Neural cell (in vitro differentiated cells): ENCODE results near the gene NDE1. TPM values are rescaled to one million over a fixed set of nuclear protein-coding genes. Genes with fewer than 3 reads are reported as not detected.

Experiments used
- H2AFZ ChIP-seq: fragments of 200-600, 300-800 bp; sonication (generic), shearing (Covaris generic); 2 replicates; pipeline ENCODE4 v1.6.0; 2014; ENCODE audit warnings: low read depth, mild to moderate bottlenecking, antibody characterized with exemption, low read length, moderate library complexity
- H3F3A ChIP-seq: fragments of 200-600 bp; shearing (Covaris generic); 2 replicates; pipeline ENCODE4 v1.6.1; 2016; ENCODE audit warnings: mild to moderate bottlenecking, moderate library complexity, mixed read lengths, antibody characterized with exemption, low read length; ENCODE audit not compliant: insufficient read depth, poor library complexity, severe bottlenecking
- H3K27ac ChIP-seq: fragments of 200-600, 300-800 bp; sonication (generic), shearing (Covaris generic); 2 replicates; pipeline ENCODE4 v1.5.1; 2014; ENCODE audit warnings: mild to moderate bottlenecking, low read length, moderate library complexity
- H3K27me3 ChIP-seq: fragments of 300-800, 200-600 bp; sonication (generic), shearing (Covaris generic); 2 replicates; pipeline ENCODE4 v1.6.0; 2014; ENCODE audit warnings: mild to moderate bottlenecking, low read depth, low read length, moderate library complexity; ENCODE audit not compliant: insufficient read depth
- H3K36me3 ChIP-seq: fragments of 300-800, 200-600 bp; sonication (generic), shearing (Covaris generic); 2 replicates; pipeline ENCODE4 v1.5.1; 2014; ENCODE audit warnings: mild to moderate bottlenecking, antibody characterized with exemption, low read length, moderate library complexity; ENCODE audit not compliant: insufficient read depth
- H3K4me2 ChIP-seq: fragments of 300-800, 200-600 bp; sonication (generic), shearing (Covaris generic); 2 replicates; pipeline ENCODE4 v1.6.0; 2014; ENCODE audit warnings: mild to moderate bottlenecking, low read length
- H3K4me3 ChIP-seq: fragments of 300-800, 200-600 bp; sonication (generic), shearing (Covaris generic); 2 replicates; pipeline ENCODE4 v1.5.1; 2014; ENCODE audit warnings: mild to moderate bottlenecking, low read length, moderate library complexity
- H3K79me2 ChIP-seq: fragments of 200-600 bp; shearing (Covaris generic); replicated peaks from 2 replicates; pipeline ENCODE4 v1.6.0; 2014; ENCODE audit warnings: mild to moderate bottlenecking, low read length, moderate library complexity; ENCODE audit not compliant: insufficient read depth
- H3K9ac ChIP-seq: fragments of 300-800, 200-600 bp; sonication (generic), shearing (Covaris generic); 2 replicates; pipeline ENCODE4 v1.6.1; 2016; ENCODE audit warnings: mild to moderate bottlenecking, low read length, mixed read lengths
- H3K9me2 ChIP-seq: fragments of 200-600 bp; shearing (Covaris generic); 2 replicates; pipeline ENCODE4 v1.6.1; 2016; ENCODE audit warnings: mild to moderate bottlenecking, low read length, mixed read lengths; ENCODE audit not compliant: insufficient read depth
- H3K9me3 ChIP-seq: fragments of 200-600, 300-800 bp; sonication (generic), shearing (Covaris generic); 2 replicates; pipeline ENCODE4 v1.6.1; 2016; ENCODE audit warnings: mild to moderate bottlenecking, mixed run types, low read length, moderate library complexity, mixed read lengths
- H4K20me1 ChIP-seq: fragments of 200-600 bp; shearing (Covaris generic); 2 replicates; pipeline ENCODE4 v1.6.1; 2016; ENCODE audit warnings: mild to moderate bottlenecking, mixed run types; ENCODE audit not compliant: insufficient read depth
- CTCF ChIP-seq: fragments of 450-650 bp; IDR thresholded peaks from 2 replicates; pipeline ENCODE4 v1.5.1; 2014; ENCODE audit warnings: antibody characterized with exemption, mild to moderate bottlenecking, moderate library complexity; ENCODE audit not compliant: poor library complexity, severe bottlenecking
- EP300 ChIP-seq: fragments of 450-650 bp; conservative IDR thresholded peaks from 2 replicates; pipeline ENCODE4 v1.6.1; 2014; ENCODE audit warnings: antibody characterized with exemption, mild to moderate bottlenecking, moderate library complexity; ENCODE audit not compliant: poor library complexity, severe bottlenecking
- EZH2 ChIP-seq: fragments of 200-600, 300-800 bp; shearing (Covaris generic), sonication (generic); IDR thresholded peaks from 2 replicates; pipeline ENCODE4 v1.6.1; 2014; ENCODE audit warnings: antibody characterized with exemption, low read length, borderline replicate concordance, mild to moderate bottlenecking; ENCODE audit not compliant: insufficient read depth, poor library complexity, severe bottlenecking
- MXI1 ChIP-seq: fragments of 450-650 bp; conservative IDR thresholded peaks from 2 replicates; pipeline ENCODE4 v1.6.1; 2014; ENCODE audit warnings: antibody characterized with exemption, mild to moderate bottlenecking; ENCODE audit not compliant: poor library complexity, severe bottlenecking
- POLR2AphosphoS5 ChIP-seq: IDR thresholded peaks from 2 replicates; pipeline ENCODE4 v1.6.1; 2012
- RAD21 ChIP-seq: fragments of 450-650 bp; conservative IDR thresholded peaks from 2 replicates; pipeline ENCODE4 v1.6.1; 2014; ENCODE audit warnings: antibody characterized with exemption, mild to moderate bottlenecking, moderate library complexity
- SMC3 ChIP-seq: fragments of 450-650 bp; conservative IDR thresholded peaks from 2 replicates; pipeline ENCODE4 v1.6.1; 2014; ENCODE audit warnings: antibody characterized with exemption, mild to moderate bottlenecking, moderate library complexity; ENCODE audit not compliant: poor library complexity
- TAF1 ChIP-seq: IDR thresholded peaks from 2 replicates; pipeline ENCODE4 v1.6.1; 2012; ENCODE audit warnings: low read depth
- polyA plus RNA-seq: library from polyadenylated mRNA; depleted of rRNA; stranded (reverse); fragments of >200 nt; gene quantifications from 2 replicates; pipeline ENCODE4 v1.2.3, GENCODE V29; 2014
- TF ChIP-seq, protein P1 (sequence below): IDR thresholded peaks from 2 replicates; pipeline ENCODE4 v1.6.1; 2012; ENCODE audit warnings: borderline replicate concordance

Gene NDE1
- polyA plus RNA-seq, 1 donor from 2014 or later = not detected

DNA sequence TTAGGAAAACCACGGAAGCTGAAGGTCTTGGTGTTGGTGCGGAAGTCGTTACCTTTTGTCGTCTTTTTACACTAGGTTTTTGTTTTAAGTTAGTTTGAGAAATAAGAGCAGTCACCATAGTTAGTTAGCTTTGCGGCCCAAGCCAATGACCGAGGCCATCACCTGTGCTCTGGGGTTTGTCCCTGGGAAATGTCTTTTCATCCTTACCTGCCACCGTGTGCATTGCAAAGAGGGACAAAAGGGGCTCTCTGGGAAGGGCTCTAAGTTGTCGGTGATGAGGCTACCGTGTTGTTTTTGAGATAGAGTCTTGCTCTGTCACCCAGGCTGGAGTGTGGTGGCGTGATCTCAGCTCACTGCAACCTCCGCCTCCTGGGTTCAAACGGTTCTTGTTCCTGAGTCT lies 49.8 kb downstream of the NDE1 start:
- Histone ChIP-seq H3K36me3 (no peaks in the 10 kb centered on the region), H3K9ac (no peak overlapping the region), H3K9me2 (no peaks in the 10 kb centered on the region), H3K79me2 (no peaks in the 10 kb centered on the region), H3K4me2 (no peak overlapping the region), H2AFZ (no peak overlapping the region), H3F3A (no peaks in the 10 kb centered on the region), H3K27me3 (no peaks in the 10 kb centered on the region), H4K20me1 (no peaks in the 10 kb centered on the region), H3K9me3 (no peaks in the 10 kb centered on the region), H3K27ac (no peak overlapping the region), H3K4me3 (no peak overlapping the region)
- no peak for TF ChIP-seq EZH2
- TF ChIP-seq, protein P1, sequence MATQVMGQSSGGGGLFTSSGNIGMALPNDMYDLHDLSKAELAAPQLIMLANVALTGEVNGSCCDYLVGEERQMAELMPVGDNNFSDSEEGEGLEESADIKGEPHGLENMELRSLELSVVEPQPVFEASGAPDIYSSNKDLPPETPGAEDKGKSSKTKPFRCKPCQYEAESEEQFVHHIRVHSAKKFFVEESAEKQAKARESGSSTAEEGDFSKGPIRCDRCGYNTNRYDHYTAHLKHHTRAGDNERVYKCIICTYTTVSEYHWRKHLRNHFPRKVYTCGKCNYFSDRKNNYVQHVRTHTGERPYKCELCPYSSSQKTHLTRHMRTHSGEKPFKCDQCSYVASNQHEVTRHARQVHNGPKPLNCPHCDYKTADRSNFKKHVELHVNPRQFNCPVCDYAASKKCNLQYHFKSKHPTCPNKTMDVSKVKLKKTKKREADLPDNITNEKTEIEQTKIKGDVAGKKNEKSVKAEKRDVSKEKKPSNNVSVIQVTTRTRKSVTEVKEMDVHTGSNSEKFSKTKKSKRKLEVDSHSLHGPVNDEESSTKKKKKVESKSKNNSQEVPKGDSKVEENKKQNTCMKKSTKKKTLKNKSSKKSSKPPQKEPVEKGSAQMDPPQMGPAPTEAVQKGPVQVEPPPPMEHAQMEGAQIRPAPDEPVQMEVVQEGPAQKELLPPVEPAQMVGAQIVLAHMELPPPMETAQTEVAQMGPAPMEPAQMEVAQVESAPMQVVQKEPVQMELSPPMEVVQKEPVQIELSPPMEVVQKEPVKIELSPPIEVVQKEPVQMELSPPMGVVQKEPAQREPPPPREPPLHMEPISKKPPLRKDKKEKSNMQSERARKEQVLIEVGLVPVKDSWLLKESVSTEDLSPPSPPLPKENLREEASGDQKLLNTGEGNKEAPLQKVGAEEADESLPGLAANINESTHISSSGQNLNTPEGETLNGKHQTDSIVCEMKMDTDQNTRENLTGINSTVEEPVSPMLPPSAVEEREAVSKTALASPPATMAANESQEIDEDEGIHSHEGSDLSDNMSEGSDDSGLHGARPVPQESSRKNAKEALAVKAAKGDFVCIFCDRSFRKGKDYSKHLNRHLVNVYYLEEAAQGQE = no peak
- TF ChIP-seq TAF1 = no peak
- no peak for TF ChIP-seq CTCF
- no peak for TF ChIP-seq POLR2AphosphoS5
- TF ChIP-seq MXI1 = no peak
- no peak for TF ChIP-seq EP300
- no peak for TF ChIP-seq SMC3
- TF ChIP-seq RAD21 = no peak

GRCh38 chr16:15701367-15701766 lies 51.3 kb downstream of the NDE1 start:
- no peak overlapping the region for H3K4me2 ChIP-seq
- H2AFZ ChIP-seq = no peak overlapping the region
- TF ChIP-seq, protein P1 = no peak
- no peak for TF ChIP-seq CTCF
- no peak for TF ChIP-seq EZH2
- no peak for TF ChIP-seq RAD21
- no peak for TF ChIP-seq POLR2AphosphoS5
- TF ChIP-seq EP300 = no peak
- no peak for TF ChIP-seq SMC3
- TF ChIP-seq MXI1 = no peak
- no peak for TF ChIP-seq TAF1
- no peaks in the 10 kb centered on the region for H3K36me3 ChIP-seq
- no peak overlapping the region for H3K27ac ChIP-seq
- H4K20me1 ChIP-seq = no peaks in the 10 kb centered on the region
- H3K9me3 ChIP-seq = no peaks in the 10 kb centered on the region
- H3K9ac ChIP-seq = no peak overlapping the region
- no peaks in the 10 kb centered on the region for H3F3A ChIP-seq
- no peaks in the 10 kb centered on the region for H3K27me3 ChIP-seq
- no peaks in the 10 kb centered on the region for H3K79me2 ChIP-seq
- no peak overlapping the region for H3K4me3 ChIP-seq
- no peaks in the 10 kb centered on the region for H3K9me2 ChIP-seq
